Left ventricle myocardium inferior (tissue), 1 donor: Measurements from ENCODE around the gene UBA52. TPM values are rescaled to one million over a fixed set of nuclear protein-coding genes. Genes with fewer than 3 reads are reported as not detected.
"Not testable (repeated sequence)": the region's sequence is repeated elsewhere in the genome, so short reads cannot be mapped to it uniquely, and the experiment has no call there.

Experiments used
- DNase-seq: peaks from one replicate; pipeline ENCODE4 v3.0.0-alpha.2; 2020
- H3K27ac ChIP-seq: fragments of 200-600 bp; replicated peaks from 2 replicates; pipeline ENCODE4 v1.8.0; 2021
- H3K27me3 ChIP-seq: fragments of 200-600 bp; 2 replicates; pipeline ENCODE4 v1.8.0; 2021; ENCODE audit warnings: low read depth
- H3K36me3 ChIP-seq: fragments of 200-600 bp; 2 replicates; pipeline ENCODE4 v1.8.0; 2021
- H3K4me1 ChIP-seq: fragments of 200-600 bp; 2 replicates; pipeline ENCODE4 v1.8.0; 2021
- H3K4me3 ChIP-seq: fragments of 200-600 bp; 2 replicates; pipeline ENCODE4 v1.8.0; 2021; ENCODE audit warnings: mild to moderate bottlenecking, moderate library complexity
- H3K9me3 ChIP-seq: fragments of 200-600 bp; replicated peaks from 2 replicates; pipeline ENCODE4 v1.8.0; 2021
- CTCF ChIP-seq: fragments of 200-600 bp; IDR thresholded peaks from 2 replicates; pipeline ENCODE4 v1.8.0; 2021; ENCODE audit warnings: antibody characterized with exemption, mild to moderate bottlenecking, borderline replicate concordance
- intact Hi-C: fragments of 100-400 bp; cut with micrococcal nuclease; formaldehyde crosslinking; loops from one replicate; pipeline ENCODE4 v1.11.0; 2022
- total RNA-seq: library from RNA; stranded (reverse); fragmentation: NEBNext Ultra II Directional; extraction: Animal tissue kit (Norgen Biotek cat#: 25700); gene quantifications from one replicate; pipeline ENCODE4 v1.2.1, GENCODE V29; 2021
- donor health status: DM: no; HTN: yes; CAD: no; lungs with severe emphysema.

UBA52 gene
- total RNA-seq, 1 donor from 2014 or later: 643 TPM

- no peak for DNase-seq
- no peak for TF ChIP-seq CTCF
- Histone ChIP-seq H3K4me1 (peaks cover 9% of the 10 kb centered on the region), H3K27me3 (no peaks in the 10 kb centered on the region), H3K27ac (no peak overlapping the region), H3K36me3 (peaks cover 79% of the 10 kb centered on the region), H3K9me3 (no peaks in the 10 kb centered on the region), H3K4me3 (no peak overlapping the region)
- intact Hi-C loops: no loop called here
These were observed 34.2 kb upstream of the UBA52 start for GRCh38 chr19:18537431-18537830.

- peaks cover 72% of the 10 kb centered on the region for H3K36me3 ChIP-seq
- no peak overlapping the region for H3K4me3 ChIP-seq
- TF ChIP-seq CTCF: no peak
- DNase-seq: no peak
- H3K4me1 ChIP-seq: peaks cover 12% of the 10 kb centered on the region
- intact Hi-C loops: no loop called here
- H3K27me3 ChIP-seq: no peaks in the 10 kb centered on the region
- no peak overlapping the region for H3K27ac ChIP-seq
- no peaks in the 10 kb centered on the region for H3K9me3 ChIP-seq
These were observed 33.5 kb upstream of the UBA52 start for GRCh38 chr19:18538115-18538514.

- no peak for TF ChIP-seq CTCF
- no peak overlapping the region for H3K4me3 ChIP-seq
- no peak overlapping the region for H3K27ac ChIP-seq
- no peaks in the 10 kb centered on the region for H3K27me3 ChIP-seq
- peaks cover 19% of the 10 kb centered on the region for H3K4me1 ChIP-seq
- peaks cover 62% of the 10 kb centered on the region for H3K36me3 ChIP-seq
- intact Hi-C loops: no loop called here
- no peaks in the 10 kb centered on the region for H3K9me3 ChIP-seq
- no peak for DNase-seq
These were observed 32.3 kb upstream of the UBA52 start for GRCh38 chr19:18539372-18539771.

GRCh38 chr19:18540200-18540599 is 31.5 kb upstream of the UBA52 start:
- H3K27ac ChIP-seq, H3K9me3 ChIP-seq, DNase-seq, intact Hi-C loops, H3K27me3 ChIP-seq, H3K4me3 ChIP-seq: not testable (repeated sequence)
- H3K36me3 ChIP-seq: peaks cover 58% of the 10 kb centered on the region
- peaks cover 19% of the 10 kb centered on the region for H3K4me1 ChIP-seq

GRCh38 chr19:18541258-18541991 is 30.2 kb upstream of the UBA52 start:
- H3K4me1 ChIP-seq: peaks cover 19% of the 10 kb centered on the region
- H3K27me3 ChIP-seq: no peaks in the 10 kb centered on the region
- TF ChIP-seq CTCF: no peak
- no peak overlapping the region for H3K27ac ChIP-seq
- intact Hi-C loops: no loop called here
- no peak for DNase-seq
- H3K36me3 ChIP-seq: peaks cover 47% of the 10 kb centered on the region
- no peaks in the 10 kb centered on the region for H3K9me3 ChIP-seq
- peak overlapping the region; percentile 73 for H3K4me3 ChIP-seq
